HG03280 (cell line): Measurements from ENCODE around the gene CYFIP1.

Experiments
- ATAC-seq: cut with Tn5 transposase; IDR thresholded peaks from one replicate; pipeline ENCODE4 v1.9.1; 2021; ENCODE audit warnings: mild to moderate bottlenecking, moderate library complexity; ENCODE audit not compliant: unreplicated experiment

CYFIP1 gene

GRCh38 chr15:22891426-22892210 is 88.5 kb downstream of the CYFIP1 start:
- ATAC-seq = no peak

GRCh38 chr15:22890296-22890695 is 89.9 kb downstream of the CYFIP1 start:
- ATAC-seq = no peak

GRCh38 chr15:22889146-22889818 is 90.9 kb downstream of the CYFIP1 start:
- ATAC-seq = no peak

- ATAC-seq = no peak
Observed at GRCh38 chr15:22888120-22888859, 91.9 kb downstream of the CYFIP1 start.

GRCh38 chr15:22887157-22887951 is 92.8 kb downstream of the CYFIP1 start:
- no peak for ATAC-seq

GRCh38 chr15:22885120-22885519 is 95.0 kb downstream of the CYFIP1 start:
- ATAC-seq = no peak

GRCh38 chr15:22884344-22884743 is 95.8 kb downstream of the CYFIP1 start:
- ATAC-seq = no peak

- no peak for ATAC-seq
Observed at GRCh38 chr15:22883196-22883595, 97.0 kb downstream of the CYFIP1 start.

GRCh38 chr15:22881739-22882440 is 98.3 kb downstream of the CYFIP1 start:
- ATAC-seq = no peak

GRCh38 chr15:22880981-22881738 is 99.0 kb downstream of the CYFIP1 start:
- no peak for ATAC-seq

- no peak for ATAC-seq
Observed at GRCh38 chr15:22880068-22880980, 99.8 kb downstream of the CYFIP1 start.

GRCh38 chr15:22878103-22878502 is 102.1 kb downstream of the CYFIP1 start:
- ATAC-seq = no peak

- ATAC-seq = no peak
Observed at GRCh38 chr15:22877607-22878006, 102.6 kb downstream of the CYFIP1 start.

- no peak for ATAC-seq
Observed at GRCh38 chr15:22877117-22877516, 103.1 kb downstream of the CYFIP1 start.

GRCh38 chr15:22874966-22875365 is 105.2 kb downstream of the CYFIP1 start:
- no peak for ATAC-seq

GRCh38 chr15:22874256-22874655 is 105.9 kb downstream of the CYFIP1 start:
- no peak for ATAC-seq

- ATAC-seq = no peak
Observed at GRCh38 chr15:22873841-22874240, 106.3 kb downstream of the CYFIP1 start.

- no peak for ATAC-seq
Observed at GRCh38 chr15:22872936-22873701, 107.0 kb downstream of the CYFIP1 start.
